ENCODE measurements around the gene AKAP6. TPM values are rescaled to one million over a fixed set of nuclear protein-coding genes. Genes with fewer than 3 reads are reported as not detected.

AKAP6 gene
- total RNA-seq, 2 donors from 2014 or later, result 112 to 117 TPM

- H3K27ac ChIP-seq, result no peak overlapping the region
- TF ChIP-seq, protein P1, sequence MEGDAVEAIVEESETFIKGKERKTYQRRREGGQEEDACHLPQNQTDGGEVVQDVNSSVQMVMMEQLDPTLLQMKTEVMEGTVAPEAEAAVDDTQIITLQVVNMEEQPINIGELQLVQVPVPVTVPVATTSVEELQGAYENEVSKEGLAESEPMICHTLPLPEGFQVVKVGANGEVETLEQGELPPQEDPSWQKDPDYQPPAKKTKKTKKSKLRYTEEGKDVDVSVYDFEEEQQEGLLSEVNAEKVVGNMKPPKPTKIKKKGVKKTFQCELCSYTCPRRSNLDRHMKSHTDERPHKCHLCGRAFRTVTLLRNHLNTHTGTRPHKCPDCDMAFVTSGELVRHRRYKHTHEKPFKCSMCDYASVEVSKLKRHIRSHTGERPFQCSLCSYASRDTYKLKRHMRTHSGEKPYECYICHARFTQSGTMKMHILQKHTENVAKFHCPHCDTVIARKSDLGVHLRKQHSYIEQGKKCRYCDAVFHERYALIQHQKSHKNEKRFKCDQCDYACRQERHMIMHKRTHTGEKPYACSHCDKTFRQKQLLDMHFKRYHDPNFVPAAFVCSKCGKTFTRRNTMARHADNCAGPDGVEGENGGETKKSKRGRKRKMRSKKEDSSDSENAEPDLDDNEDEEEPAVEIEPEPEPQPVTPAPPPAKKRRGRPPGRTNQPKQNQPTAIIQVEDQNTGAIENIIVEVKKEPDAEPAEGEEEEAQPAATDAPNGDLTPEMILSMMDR (IDR thresholded peaks at IDR 0.05), result no peak
- H3K27me3 ChIP-seq, result no peaks in the 10 kb centered on the region
- no peak for DNase-seq (ENCODE audit: low spot score)
- H3K36me3 ChIP-seq, result no peaks in the 10 kb centered on the region
- no peaks in the 10 kb centered on the region for H3K9me3 ChIP-seq
- peaks cover 0 to 16% of the 10 kb centered on the region in 2 donors for H3K4me1 ChIP-seq
- H3K4me3 ChIP-seq, result no peak overlapping the region
Measured at GRCh38 chr14:32602699-32603098, 273.6 kb downstream of the AKAP6 start.

GRCh38 chr14:32603992-32604565 lies 275.0 kb downstream of the AKAP6 start:
- no peak overlapping the region for H3K27ac ChIP-seq
- H3K4me1 ChIP-seq, result peaks cover 0 to 23% of the 10 kb centered on the region in 2 donors
- no peaks in the 10 kb centered on the region for H3K9me3 ChIP-seq
- H3K36me3 ChIP-seq, result no peaks in the 10 kb centered on the region
- H3K4me3 ChIP-seq, result no peak overlapping the region
- H3K27me3 ChIP-seq, result no peaks in the 10 kb centered on the region
- DNase-seq (ENCODE audit: low spot score), result no peak
- TF ChIP-seq, protein P1 (IDR thresholded peaks at IDR 0.05), result no peak

- Histone ChIP-seq H3K27ac (no peak overlapping the region), H3K4me1 (peaks cover 0 to 28% of the 10 kb centered on the region in 2 donors), H3K9me3 (no peaks in the 10 kb centered on the region), H3K4me3 (no peak overlapping the region), H3K27me3 (no peaks in the 10 kb centered on the region), H3K36me3 (no peaks in the 10 kb centered on the region)
- TF ChIP-seq, protein P1 (IDR thresholded peaks at IDR 0.05), result no peak
- no peak for DNase-seq (ENCODE audit: low spot score)
Measured at GRCh38 chr14:32606301-32606700, 277.2 kb downstream of the AKAP6 start.

- peaks cover 0 to 27% of the 10 kb centered on the region in 2 donors for H3K4me1 ChIP-seq
- TF ChIP-seq, protein P1 (IDR thresholded peaks at IDR 0.05), result no peak
- no peak overlapping the region for H3K4me3 ChIP-seq
- no peaks in the 10 kb centered on the region for H3K9me3 ChIP-seq
- H3K27me3 ChIP-seq, result no peaks in the 10 kb centered on the region
- H3K27ac ChIP-seq, result no peak overlapping the region
- no peaks in the 10 kb centered on the region for H3K36me3 ChIP-seq
- no peak for DNase-seq (ENCODE audit: low spot score)
Measured at GRCh38 chr14:32607399-32607798, 278.3 kb downstream of the AKAP6 start.

- no peaks in the 10 kb centered on the region for H3K36me3 ChIP-seq
- no peaks in the 10 kb centered on the region for H3K27me3 ChIP-seq
- TF ChIP-seq, protein P1 (IDR thresholded peaks at IDR 0.05), result no peak
- H3K9me3 ChIP-seq, result no peaks in the 10 kb centered on the region
- DNase-seq (ENCODE audit: low spot score), result no peak
- H3K4me1 ChIP-seq, result peaks cover 0 to 19% of the 10 kb centered on the region in 2 donors
- no peak overlapping the region for H3K4me3 ChIP-seq
- H3K27ac ChIP-seq, result no peak overlapping the region
Measured at GRCh38 chr14:32608857-32609256, 279.8 kb downstream of the AKAP6 start.

- no peak overlapping the region for H3K27ac ChIP-seq
- TF ChIP-seq, protein P1 (IDR thresholded peaks at IDR 0.05), result no peak
- no peak for DNase-seq (ENCODE audit: low spot score)
- H3K27me3 ChIP-seq, result no peaks in the 10 kb centered on the region
- no peak overlapping the region for H3K4me3 ChIP-seq
- no peaks in the 10 kb centered on the region for H3K36me3 ChIP-seq
- H3K4me1 ChIP-seq, result peaks cover 0 to 19% of the 10 kb centered on the region in 2 donors
- no peaks in the 10 kb centered on the region for H3K9me3 ChIP-seq
Measured at GRCh38 chr14:32609388-32609787, 280.3 kb downstream of the AKAP6 start.

Data from right atrium auricular region (tissue), 2 donors.